Spleen (tissue), 7 donors: ENCODE measurements around the gene SLC44A1.

Experiments
- CTCF ChIP-seq, 11 experiments: fragments of 200-600 bp in 7 of 11; fragments of 450-650 bp in 4 of 11; sonication (generic) in 4 of 11; IDR thresholded peaks in 8 of 11; conservative IDR thresholded peaks in 3 of 11; 1 replicate in 7 of 11; 2 replicates in 4 of 11; pipeline versions ENCODE4 v1.4.0 to v1.8.0; 2016 to 2021; ENCODE audit warnings: antibody characterized with exemption in 11 of 11, inconsistent platforms in 4 of 11, mild to moderate bottlenecking in 1 of 11
- POLR2A ChIP-seq, 3 donors: fragments of 450-650 bp; IDR thresholded peaks; one replicate each; pipeline ENCODE4 v1.5.1; 2017; ENCODE audit warnings: antibody characterized with exemption in 3 of 3, mild to moderate bottlenecking in 1 of 3
- donor health status: DM: no; HTN: no; CAD: no; lungs with moderate emphysema.
- donor health status: DM: no; HTN: no; CAD: no.
- donor health status: DM: no; HTN: no; CAD: no.

DNA sequence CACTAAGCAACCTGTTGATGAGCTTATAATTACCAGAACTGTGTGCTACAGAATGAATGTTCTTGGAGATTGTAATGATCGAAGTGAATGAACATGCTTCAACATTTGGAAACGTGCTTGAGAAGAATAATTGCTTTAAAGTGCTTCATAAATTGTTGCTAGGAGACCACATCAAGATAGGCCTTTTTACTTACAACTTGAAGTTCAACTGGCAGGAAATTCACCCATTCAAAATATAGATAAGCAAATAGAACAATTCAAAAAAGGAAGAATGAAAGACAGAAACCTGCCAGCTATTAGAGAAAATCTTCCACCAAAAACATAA lies 38.0 kb upstream of the SLC44A1 start:
- no peak for TF ChIP-seq CTCF (IDR thresholded peaks at IDR 0.05 in 8 of 11, conservative IDR thresholded peaks at IDR 0.05 in 3 of 11)
- no peak for TF ChIP-seq POLR2A (IDR thresholded peaks at IDR 0.05)
